ENCODE results near the gene ZCCHC8. TPM values are rescaled to one million over a fixed set of nuclear protein-coding genes. Genes with fewer than 3 reads are reported as not detected.
A peak's percentile ranks its signal among the peaks of the same experiment; 100 is the strongest.

ZCCHC8 gene
- total RNA-seq, 6 donors from 2014 or later: 16.6 to 58.7 (median 20.0) TPM

DNA sequence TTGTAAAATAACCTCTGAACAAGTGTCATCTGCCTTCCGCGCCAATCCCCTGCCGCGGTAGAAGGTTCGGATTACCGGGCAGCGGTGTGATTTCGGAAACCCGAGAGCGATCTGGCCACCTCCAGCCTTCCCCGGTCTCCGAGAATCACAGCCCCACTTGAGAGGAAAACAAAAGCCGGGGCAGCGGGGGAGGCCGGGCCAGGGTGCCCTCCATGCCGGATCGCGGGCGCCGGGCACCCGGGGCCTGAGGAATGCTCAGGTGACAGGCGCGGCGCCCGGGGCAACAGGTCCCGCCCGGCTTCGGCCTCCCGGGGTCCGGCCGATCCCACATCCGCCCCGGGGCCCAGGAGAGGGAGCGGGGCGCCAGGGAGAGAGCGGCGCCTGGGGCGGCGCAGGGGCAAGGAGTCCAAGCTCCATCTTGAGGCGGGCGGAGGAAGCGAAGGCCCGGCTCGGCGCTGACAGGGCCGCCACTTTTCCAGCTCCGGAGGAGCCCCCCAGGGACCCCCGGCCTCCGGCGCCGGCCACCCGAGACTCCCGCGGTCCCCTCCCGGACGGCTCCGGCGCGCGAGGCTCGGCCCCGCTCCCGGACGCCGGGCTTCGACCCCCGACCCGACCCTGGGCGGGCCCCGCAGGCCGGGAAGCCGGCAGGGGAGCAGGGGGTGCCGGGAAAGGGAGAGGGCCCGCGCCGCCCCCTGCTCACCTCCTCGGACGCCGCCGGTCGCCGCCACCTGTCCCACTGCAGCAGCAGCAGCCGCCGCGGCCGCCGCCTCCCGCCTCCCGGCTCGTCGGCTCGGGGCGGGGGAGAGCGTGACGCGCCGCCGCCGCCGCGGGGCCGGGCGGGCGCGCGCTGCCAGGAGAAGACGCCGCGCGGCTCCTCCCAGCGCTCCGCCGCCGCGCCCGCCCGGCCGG, 78.7 kb downstream of the ZCCHC8 start, which contains the start of gene CLIP1:
Gene CLIP1, minus strand, starts transcription at position 849 of the 909 bp plus-strand sequence. CDS start 42,217 bp downstream, outside the sequence.
- Histone ChIP-seq H3K27me3 (no peaks in the 10 kb centered on the region), H3K9me3 (no peaks in the 10 kb centered on the region), H3K4me3 (peak within 1 kb of the TSS; percentile 68 to 93 (median 87)), H3K27ac (peak within 1 kb of the TSS; percentile 97 to 99 (median 98)), H3K36me3 (no peaks in the 10 kb centered on the region), H3K4me1 (peaks cover 25 to 33% (median 30%) of the 10 kb centered on the region in 4 donors)
- peak; percentile 73 to 95 for DNase-seq
- ATAC-seq (ENCODE audit: low FRiP score in 2 of 2): peak; percentile 89
- 0 to 3% methylated on average over 7 to 12 of the region's 118 CpGs for WGBS, 2 donors
- peak in 1 of 2 donors; percentile 7 for TF ChIP-seq POLR2AphosphoS5 (IDR thresholded peaks at IDR 0.05)
- TF ChIP-seq, protein P1, sequence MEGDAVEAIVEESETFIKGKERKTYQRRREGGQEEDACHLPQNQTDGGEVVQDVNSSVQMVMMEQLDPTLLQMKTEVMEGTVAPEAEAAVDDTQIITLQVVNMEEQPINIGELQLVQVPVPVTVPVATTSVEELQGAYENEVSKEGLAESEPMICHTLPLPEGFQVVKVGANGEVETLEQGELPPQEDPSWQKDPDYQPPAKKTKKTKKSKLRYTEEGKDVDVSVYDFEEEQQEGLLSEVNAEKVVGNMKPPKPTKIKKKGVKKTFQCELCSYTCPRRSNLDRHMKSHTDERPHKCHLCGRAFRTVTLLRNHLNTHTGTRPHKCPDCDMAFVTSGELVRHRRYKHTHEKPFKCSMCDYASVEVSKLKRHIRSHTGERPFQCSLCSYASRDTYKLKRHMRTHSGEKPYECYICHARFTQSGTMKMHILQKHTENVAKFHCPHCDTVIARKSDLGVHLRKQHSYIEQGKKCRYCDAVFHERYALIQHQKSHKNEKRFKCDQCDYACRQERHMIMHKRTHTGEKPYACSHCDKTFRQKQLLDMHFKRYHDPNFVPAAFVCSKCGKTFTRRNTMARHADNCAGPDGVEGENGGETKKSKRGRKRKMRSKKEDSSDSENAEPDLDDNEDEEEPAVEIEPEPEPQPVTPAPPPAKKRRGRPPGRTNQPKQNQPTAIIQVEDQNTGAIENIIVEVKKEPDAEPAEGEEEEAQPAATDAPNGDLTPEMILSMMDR (IDR thresholded peaks at IDR 0.05): peak; percentile 3 to 64 (median 48)
- TF ChIP-seq EP300 (IDR thresholded peaks at IDR 0.05): no peak
- peak in 3 of 4 donors; percentile 54 to 83 (median 78) for TF ChIP-seq POLR2A (IDR thresholded peaks at IDR 0.05)

Small RNAs within 50 kb of the gene (small RNA-seq; reads per million reads assigned to genes)
- gene RF00411: 0 reads per million in 4 donors

Other genes with a start within 250 kb of the ZCCHC8 start
- gene VPS33A, start 234.4 kb downstream of the ZCCHC8 start, total RNA-seq: 10 to 100 TPM in 5 of 6 donors, 1 to 10 TPM in 1; 7.3 to 18.5 (median 14.5) TPM
- 100 to 1,000 TPM in 4 of 6 donors, 10 to 100 TPM in 2; 78.4 to 152 (median 104) TPM for gene CLIP1, start 78.3 kb downstream of the ZCCHC8 start, total RNA-seq
- 100 to 1,000 TPM in 3 of 6 donors, 10 to 100 TPM in 3; 52.8 to 241 (median 88.3) TPM for gene RSRC2, start 26.0 kb upstream of the ZCCHC8 start, total RNA-seq
- 10 to 100 TPM in 4 of 6 donors, 1 to 10 TPM in 2; 6.7 to 34.6 (median 17.6) TPM for gene KNTC1, start 26.3 kb upstream of the ZCCHC8 start, total RNA-seq
- 10 to 100 TPM in 3 of 6 donors, 1 to 10 TPM in 3; 3.3 to 26.5 (median 7.5) TPM for gene HCAR2, start 202.4 kb upstream of the ZCCHC8 start, total RNA-seq
- gene HCAR3, start 215.9 kb upstream of the ZCCHC8 start, total RNA-seq: 1 to 10 TPM; 1.0 to 8.0 (median 3.0) TPM
- gene HCAR1, start 229.9 kb upstream of the ZCCHC8 start, total RNA-seq: 1 to 10 TPM in 2 of 6 donors, under 1 TPM in 4; 0.33 to 6.3 (median 0.71) TPM

Measured in upper lobe of left lung (tissue), 6 donors.